Activated naive CD8-positive, alpha-beta T cell treated with anti-CD3 and anti-CD28 coated beads for 36 hours (primary cell): Measurements from ENCODE around the gene WSCD1. TPM values are rescaled to one million over a fixed set of nuclear protein-coding genes. Genes with fewer than 3 reads are reported as not detected.

ENCODE experiments used
- DNase-seq: peaks from one replicate; pipeline ENCODE4 v3.0.0; 2021
- H3K27ac Mint-ChIP-seq: one replicate; pipeline ENCODE4 v1.8.0; 2022; ENCODE audit warnings: mild to moderate bottlenecking, moderate library complexity, mixed read lengths
- H3K27me3 Mint-ChIP-seq: one replicate; pipeline ENCODE4 v1.8.0; 2022; ENCODE audit warnings: mild to moderate bottlenecking, mixed read lengths
- H3K36me3 Mint-ChIP-seq: one replicate; pipeline ENCODE4 v1.8.0; 2021; ENCODE audit warnings: mild to moderate bottlenecking, mixed read lengths
- H3K4me1 Mint-ChIP-seq: one replicate; pipeline ENCODE4 v1.8.0; 2021; ENCODE audit warnings: mixed read lengths
- H3K4me3 Mint-ChIP-seq: one replicate; pipeline ENCODE4 v1.8.0; 2022; ENCODE audit warnings: mild to moderate bottlenecking, moderate library complexity, mixed read lengths
- H3K9me3 Mint-ChIP-seq: one replicate; pipeline ENCODE4 v1.8.0; 2022; ENCODE audit warnings: mixed read lengths
- total RNA-seq, 2 experiments: library from RNA; stranded (reverse); gene quantifications; one replicate each; pipeline ENCODE4 v1.2.3, GENCODE V29; 2021

WSCD1 gene
- total RNA-seq, 2 experiments from 2014 or later = 0.20 to 0.27 TPM

GRCh38 chr17:6104956-6105648 lies 34.9 kb downstream of the WSCD1 start:
- Mint-ChIP-seq H3K27me3 (peaks cover 33% of the 10 kb centered on the region), H3K9me3 (peaks cover 2% of the 10 kb centered on the region), H3K4me3 (no peak overlapping the region), H3K36me3 (no peaks in the 10 kb centered on the region), H3K4me1 (no peaks in the 10 kb centered on the region), H3K27ac (no peak overlapping the region)
- DNase-seq = no peak

GRCh38 chr17:6105649-6106007 lies 35.4 kb downstream of the WSCD1 start:
- Mint-ChIP-seq H3K4me1 (peaks cover 5% of the 10 kb centered on the region), H3K36me3 (no peaks in the 10 kb centered on the region), H3K27me3 (peaks cover 33% of the 10 kb centered on the region), H3K4me3 (no peak overlapping the region), H3K9me3 (peaks cover 2% of the 10 kb centered on the region), H3K27ac (no peak overlapping the region)
- DNase-seq = no peak

GRCh38 chr17:6106212-6106611 lies 36.0 kb downstream of the WSCD1 start:
- H3K27me3 Mint-ChIP-seq = peaks cover 35% of the 10 kb centered on the region
- no peak overlapping the region for H3K4me3 Mint-ChIP-seq
- no peak overlapping the region for H3K27ac Mint-ChIP-seq
- H3K36me3 Mint-ChIP-seq = no peaks in the 10 kb centered on the region
- H3K9me3 Mint-ChIP-seq = peaks cover 2% of the 10 kb centered on the region
- H3K4me1 Mint-ChIP-seq = peaks cover 6% of the 10 kb centered on the region
- DNase-seq = no peak

- Mint-ChIP-seq H3K36me3 (no peaks in the 10 kb centered on the region), H3K4me1 (peaks cover 6% of the 10 kb centered on the region), H3K4me3 (no peak overlapping the region), H3K27ac (no peak overlapping the region), H3K9me3 (peaks cover 2% of the 10 kb centered on the region), H3K27me3 (peaks cover 34% of the 10 kb centered on the region)
- no peak for DNase-seq
Observed at GRCh38 chr17:6107791-6108190, 37.6 kb downstream of the WSCD1 start.

GRCh38 chr17:6108382-6108781 lies 38.2 kb downstream of the WSCD1 start:
- Mint-ChIP-seq H3K9me3 (peaks cover 2% of the 10 kb centered on the region), H3K4me1 (peaks cover 6% of the 10 kb centered on the region), H3K27ac (no peak overlapping the region), H3K27me3 (peaks cover 38% of the 10 kb centered on the region), H3K36me3 (no peaks in the 10 kb centered on the region), H3K4me3 (no peak overlapping the region)
- DNase-seq = no peak

- peaks cover 6% of the 10 kb centered on the region for H3K4me1 Mint-ChIP-seq
- peaks cover 42% of the 10 kb centered on the region for H3K27me3 Mint-ChIP-seq
- no peaks in the 10 kb centered on the region for H3K36me3 Mint-ChIP-seq
- no peak overlapping the region for H3K27ac Mint-ChIP-seq
- no peak overlapping the region for H3K4me3 Mint-ChIP-seq
- H3K9me3 Mint-ChIP-seq = peaks cover 2% of the 10 kb centered on the region
- DNase-seq = no peak
Observed at GRCh38 chr17:6108987-6109386, 38.8 kb downstream of the WSCD1 start.

GRCh38 chr17:6109536-6109935 lies 39.4 kb downstream of the WSCD1 start:
- H3K4me1 Mint-ChIP-seq = peaks cover 6% of the 10 kb centered on the region
- no peaks in the 10 kb centered on the region for H3K36me3 Mint-ChIP-seq
- no peak overlapping the region for H3K4me3 Mint-ChIP-seq
- DNase-seq = no peak
- H3K9me3 Mint-ChIP-seq = peaks cover 2% of the 10 kb centered on the region
- H3K27ac Mint-ChIP-seq = no peak overlapping the region
- peaks cover 42% of the 10 kb centered on the region for H3K27me3 Mint-ChIP-seq

GRCh38 chr17:6110088-6110487 lies 39.9 kb downstream of the WSCD1 start:
- Mint-ChIP-seq H3K27ac (no peak overlapping the region), H3K36me3 (no peaks in the 10 kb centered on the region), H3K27me3 (peaks cover 39% of the 10 kb centered on the region), H3K4me3 (no peak overlapping the region), H3K9me3 (peaks cover 2% of the 10 kb centered on the region), H3K4me1 (peaks cover 6% of the 10 kb centered on the region)
- no peak for DNase-seq

GRCh38 chr17:6110592-6110991 lies 40.4 kb downstream of the WSCD1 start:
- peaks cover 2% of the 10 kb centered on the region for H3K9me3 Mint-ChIP-seq
- no peak overlapping the region for H3K27ac Mint-ChIP-seq
- H3K36me3 Mint-ChIP-seq = no peaks in the 10 kb centered on the region
- H3K4me1 Mint-ChIP-seq = peaks cover 6% of the 10 kb centered on the region
- DNase-seq = no peak
- peaks cover 36% of the 10 kb centered on the region for H3K27me3 Mint-ChIP-seq
- H3K4me3 Mint-ChIP-seq = no peak overlapping the region

GRCh38 chr17:6120351-6120750 lies 50.2 kb downstream of the WSCD1 start:
- H3K4me1 Mint-ChIP-seq = no peaks in the 10 kb centered on the region
- peaks cover 6% of the 10 kb centered on the region for H3K9me3 Mint-ChIP-seq
- H3K36me3 Mint-ChIP-seq = no peaks in the 10 kb centered on the region
- H3K27me3 Mint-ChIP-seq = peaks cover 5% of the 10 kb centered on the region
- H3K4me3 Mint-ChIP-seq = no peak overlapping the region
- DNase-seq = no peak
- H3K27ac Mint-ChIP-seq = no peak overlapping the region

- peaks cover 8% of the 10 kb centered on the region for H3K9me3 Mint-ChIP-seq
- no peak overlapping the region for H3K27ac Mint-ChIP-seq
- DNase-seq = no peak
- H3K4me1 Mint-ChIP-seq = no peaks in the 10 kb centered on the region
- no peaks in the 10 kb centered on the region for H3K27me3 Mint-ChIP-seq
- H3K36me3 Mint-ChIP-seq = no peaks in the 10 kb centered on the region
- H3K4me3 Mint-ChIP-seq = no peak overlapping the region
Observed at GRCh38 chr17:6124856-6125255, 54.7 kb downstream of the WSCD1 start.

GRCh38 chr17:6126768-6127167 lies 56.6 kb downstream of the WSCD1 start:
- peaks cover 8% of the 10 kb centered on the region for H3K9me3 Mint-ChIP-seq
- H3K27me3 Mint-ChIP-seq = no peaks in the 10 kb centered on the region
- no peak overlapping the region for H3K4me3 Mint-ChIP-seq
- no peaks in the 10 kb centered on the region for H3K4me1 Mint-ChIP-seq
- DNase-seq = no peak
- no peaks in the 10 kb centered on the region for H3K36me3 Mint-ChIP-seq
- no peak overlapping the region for H3K27ac Mint-ChIP-seq

- Mint-ChIP-seq H3K4me1 (no peaks in the 10 kb centered on the region), H3K9me3 (no peaks in the 10 kb centered on the region), H3K27ac (no peak overlapping the region), H3K36me3 (no peaks in the 10 kb centered on the region), H3K4me3 (no peak overlapping the region), H3K27me3 (peaks cover 12% of the 10 kb centered on the region)
- DNase-seq = no peak
Observed at GRCh38 chr17:6134721-6135120, 64.5 kb downstream of the WSCD1 start.

- Mint-ChIP-seq H3K9me3 (no peaks in the 10 kb centered on the region), H3K4me3 (no peak overlapping the region), H3K27me3 (peaks cover 16% of the 10 kb centered on the region), H3K27ac (no peak overlapping the region), H3K36me3 (no peaks in the 10 kb centered on the region), H3K4me1 (no peaks in the 10 kb centered on the region)
- no peak for DNase-seq
Observed at GRCh38 chr17:6135236-6135635, 65.1 kb downstream of the WSCD1 start.

- no peak overlapping the region for H3K27ac Mint-ChIP-seq
- H3K36me3 Mint-ChIP-seq = no peaks in the 10 kb centered on the region
- H3K27me3 Mint-ChIP-seq = peaks cover 16% of the 10 kb centered on the region
- no peak overlapping the region for H3K4me3 Mint-ChIP-seq
- H3K4me1 Mint-ChIP-seq = no peaks in the 10 kb centered on the region
- DNase-seq = no peak
- no peaks in the 10 kb centered on the region for H3K9me3 Mint-ChIP-seq
Observed at GRCh38 chr17:6135996-6136395, 65.8 kb downstream of the WSCD1 start.

- H3K4me3 Mint-ChIP-seq = no peak overlapping the region
Observed at GRCh38 chr17:6137716-6138502, 67.7 kb downstream of the WSCD1 start.

More at GRCh38 chr17:6137716-6138502, 67.7 kb downstream of the WSCD1 start:
- no peak for DNase-seq
- Mint-ChIP-seq H3K36me3 (no peaks in the 10 kb centered on the region), H3K27me3 (peaks cover 16% of the 10 kb centered on the region), H3K27ac (no peak overlapping the region), H3K4me1 (no peaks in the 10 kb centered on the region), H3K9me3 (no peaks in the 10 kb centered on the region)
